NCI-H510A (cell line): ENCODE measurements around the gene NR1I3.
"Not testable (repeated sequence)": the region's sequence is repeated elsewhere in the genome, so short reads cannot be mapped to it uniquely, and the experiment has no call there.

ENCODE experiments used
- DNase-seq: peaks from one replicate; lab custom pipeline; 2025; lab: John Stamatoyannopoulos, UW

NR1I3 gene

GRCh38 chr1:161238039-161238473 is at the start of gene NR1I3:
TSS of gene NR1I3 (minus strand) at chr1:161238203. CDS start at chr1:161236565, 1,638 bp downstream.
- DNase-seq, result no peak

GRCh38 chr1:161287482-161288054 is 49.6 kb upstream of the NR1I3 start:
- DNase-seq, result no peak

- DNase-seq, result no peak
Measured at GRCh38 chr1:161285521-161285920, 47.5 kb upstream of the NR1I3 start.

- DNase-seq, result no peak
Measured at GRCh38 chr1:161285113-161285512, 47.1 kb upstream of the NR1I3 start.

- DNase-seq, result no peak
Measured at GRCh38 chr1:161282991-161283390, 45.0 kb upstream of the NR1I3 start.

- DNase-seq, result no peak
Measured at GRCh38 chr1:161274874-161275273, 36.9 kb upstream of the NR1I3 start.

GRCh38 chr1:161273402-161273801 is 35.4 kb upstream of the NR1I3 start:
- no peak for DNase-seq

GRCh38 chr1:161267321-161267720 is 29.3 kb upstream of the NR1I3 start:
- DNase-seq, result no peak

GRCh38 chr1:161266836-161267235 is 28.8 kb upstream of the NR1I3 start:
- no peak for DNase-seq

GRCh38 chr1:161266202-161266601 is 28.2 kb upstream of the NR1I3 start:
- DNase-seq, result no peak

- no peak for DNase-seq
Measured at GRCh38 chr1:161265305-161265704, 27.3 kb upstream of the NR1I3 start.

GRCh38 chr1:161261261-161262235 is 23.5 kb upstream of the NR1I3 start:
- DNase-seq, result no peak

GRCh38 chr1:161260376-161261260 is 22.6 kb upstream of the NR1I3 start:
- DNase-seq, result no peak

- DNase-seq, result no peak
Measured at GRCh38 chr1:161259765-161260164, 21.8 kb upstream of the NR1I3 start.

GRCh38 chr1:161259345-161259702 is 21.3 kb upstream of the NR1I3 start:
- no peak for DNase-seq

- DNase-seq, result peak; percentile 49
Measured at GRCh38 chr1:161258439-161259344, 20.7 kb upstream of the NR1I3 start, which contains the start of gene PCP4L1. TSS of gene PCP4L1 (plus strand) at chr1:161258745. CDS start at chr1:161258975, 230 bp downstream.

- not testable (repeated sequence) for DNase-seq
Measured at GRCh38 chr1:161257109-161257508, 19.1 kb upstream of the NR1I3 start.

- DNase-seq, result not testable (repeated sequence)
Measured at GRCh38 chr1:161255955-161256520, 18.0 kb upstream of the NR1I3 start.

GRCh38 chr1:161255302-161255701 is 17.3 kb upstream of the NR1I3 start:
- not testable (repeated sequence) for DNase-seq

- DNase-seq, result no peak
Measured at GRCh38 chr1:161251579-161251978, 13.6 kb upstream of the NR1I3 start.

GRCh38 chr1:161250829-161251228 is 12.8 kb upstream of the NR1I3 start:
- DNase-seq, result no peak
